Muscle of arm (tissue), 12 donors: ENCODE results near the gene GMDS. TPM values are rescaled to one million over a fixed set of nuclear protein-coding genes. Genes with fewer than 3 reads are reported as not detected.

ENCODE experiments used
- DNase-seq: peaks from one replicate; pipeline ENCODE4 v3.0.0-alpha.2; 2013
- polyA plus RNA-seq, 12 donors: library from polyadenylated mRNA; unstranded; fragments of 120-200 nt; gene quantifications; one replicate each; pipeline ENCODE4 v1.2.1, GENCODE V29; 2013; ENCODE audit not compliant: insufficient read length in 12 of 12

GMDS gene
- polyA plus RNA-seq, 12 donors = 8.6 to 22.6 (median 10.5) TPM; not detected in 1

DNA sequence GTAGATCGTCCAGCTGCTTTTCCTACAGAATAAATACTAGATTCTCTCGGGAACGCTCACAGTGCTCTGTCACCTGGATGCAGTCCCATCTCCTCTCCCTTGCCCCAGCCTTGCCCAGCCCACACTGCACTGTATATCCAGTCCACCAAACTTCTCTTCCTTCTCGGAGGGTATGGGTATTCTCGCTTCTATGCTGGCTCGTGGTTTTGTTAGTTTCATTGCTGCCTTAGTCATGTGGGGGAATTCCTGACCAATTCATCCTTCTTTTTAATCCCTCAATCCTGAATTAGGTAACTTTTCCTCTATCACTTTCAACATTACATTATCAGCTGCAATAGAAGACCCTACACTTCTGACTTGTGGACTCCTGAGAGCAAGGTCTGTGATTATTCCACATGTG lies 252.4 kb downstream of the GMDS start:
- DNase-seq = no peak

- DNase-seq = no peak
Measured at GRCh38 chr6:1991332-1991878, 254.0 kb downstream of the GMDS start.

GRCh38 chr6:1988843-1989242 lies 256.6 kb downstream of the GMDS start:
- no peak for DNase-seq

DNA sequence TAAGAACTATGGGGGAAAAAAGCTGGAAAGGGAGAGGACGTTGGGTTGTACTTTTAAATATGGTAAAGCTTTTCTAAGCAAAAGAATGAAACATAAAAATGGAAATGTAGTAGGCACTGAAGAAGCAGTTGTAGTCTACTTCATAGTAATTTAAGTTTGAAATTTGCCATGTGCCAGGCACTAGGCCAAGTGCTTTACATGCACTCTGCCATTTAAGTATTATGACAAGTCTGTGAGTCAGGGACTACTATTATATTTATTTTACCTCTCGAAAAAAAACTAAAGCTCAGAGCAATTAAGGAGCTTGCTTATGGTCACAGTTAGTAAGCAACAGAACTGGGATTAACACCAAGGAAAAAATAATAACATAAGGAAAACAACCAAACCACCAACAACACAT lies 257.8 kb downstream of the GMDS start:
- no peak for DNase-seq

- DNase-seq = no peak
Measured at GRCh38 chr6:1986454-1987243, 258.8 kb downstream of the GMDS start.

- no peak for DNase-seq
Measured at GRCh38 chr6:1984346-1984994, 260.9 kb downstream of the GMDS start.

GRCh38 chr6:1983850-1984249 lies 261.6 kb downstream of the GMDS start:
- DNase-seq = no peak

- no peak for DNase-seq
Measured at GRCh38 chr6:1972962-1973361, 272.4 kb downstream of the GMDS start.

GRCh38 chr6:1971612-1972011 lies 273.8 kb downstream of the GMDS start:
- DNase-seq = no peak

GRCh38 chr6:1970151-1970561 lies 275.2 kb downstream of the GMDS start:
- no peak for DNase-seq

DNA sequence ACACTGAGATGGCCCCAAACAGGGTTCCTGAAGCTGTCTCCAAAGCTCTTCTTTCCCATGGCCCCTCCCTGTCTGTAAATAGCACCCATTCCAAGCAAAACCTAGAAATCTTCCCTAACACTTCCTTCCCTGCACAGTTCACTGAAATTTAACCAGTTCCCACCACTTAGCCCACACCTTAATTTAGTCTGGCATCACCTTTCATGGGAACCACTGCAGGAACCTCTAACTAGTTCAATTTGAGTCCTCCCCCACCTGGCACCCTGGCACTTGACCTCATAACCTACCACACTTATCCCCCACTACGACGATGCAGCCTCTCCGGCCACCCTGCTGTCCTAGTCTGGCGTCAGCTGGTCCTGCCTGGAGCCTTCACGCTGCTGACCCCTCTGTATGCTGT lies 278.7 kb downstream of the GMDS start:
- DNase-seq = no peak

GRCh38 chr6:1965596-1966224 lies 279.7 kb downstream of the GMDS start:
- DNase-seq = no peak

GRCh38 chr6:1963596-1963995 lies 281.8 kb downstream of the GMDS start:
- no peak for DNase-seq

GRCh38 chr6:1962201-1962600 lies 283.2 kb downstream of the GMDS start:
- DNase-seq = no peak

- DNase-seq = no peak
Measured at GRCh38 chr6:1960486-1961142, 284.8 kb downstream of the GMDS start.

DNA sequence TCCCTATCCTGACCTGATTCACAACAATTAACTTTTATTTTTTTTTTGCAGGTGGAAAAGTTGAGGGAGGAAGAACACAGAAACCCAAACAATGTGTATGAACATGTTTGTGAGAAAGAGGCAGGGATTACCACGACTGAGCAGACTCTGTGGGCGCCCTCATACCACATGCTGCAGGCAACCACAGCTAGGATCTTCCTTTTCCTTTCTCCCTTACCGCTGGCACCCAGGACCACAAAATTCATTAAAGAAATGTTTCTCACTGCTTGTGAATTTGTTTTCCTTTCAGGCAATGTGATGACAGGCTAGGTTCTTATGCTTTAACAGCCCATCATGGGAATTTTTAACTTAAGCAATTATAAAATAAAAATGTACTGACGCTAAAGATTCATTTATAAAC lies 287.1 kb downstream of the GMDS start:
- DNase-seq = no peak

DNA sequence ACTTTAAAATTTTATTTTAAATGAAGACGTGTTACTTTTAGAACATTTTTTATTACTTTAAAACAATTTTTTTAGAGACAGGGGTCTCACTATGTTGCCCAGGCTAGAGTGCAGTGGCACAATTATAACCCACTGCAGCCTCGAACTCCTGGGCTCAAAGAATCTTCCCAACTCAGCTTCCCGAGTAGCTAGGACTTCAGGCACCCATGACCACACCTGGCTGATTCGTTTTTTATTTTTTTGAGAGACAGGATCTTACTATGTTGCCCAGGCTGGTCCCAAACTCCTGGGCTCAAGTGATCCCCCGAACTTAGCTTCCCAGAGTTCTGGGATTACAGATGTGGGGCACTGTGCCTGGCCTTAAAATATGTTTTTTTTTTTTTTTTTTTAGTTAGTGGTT lies 287.7 kb downstream of the GMDS start:
- no peak for DNase-seq

DNA sequence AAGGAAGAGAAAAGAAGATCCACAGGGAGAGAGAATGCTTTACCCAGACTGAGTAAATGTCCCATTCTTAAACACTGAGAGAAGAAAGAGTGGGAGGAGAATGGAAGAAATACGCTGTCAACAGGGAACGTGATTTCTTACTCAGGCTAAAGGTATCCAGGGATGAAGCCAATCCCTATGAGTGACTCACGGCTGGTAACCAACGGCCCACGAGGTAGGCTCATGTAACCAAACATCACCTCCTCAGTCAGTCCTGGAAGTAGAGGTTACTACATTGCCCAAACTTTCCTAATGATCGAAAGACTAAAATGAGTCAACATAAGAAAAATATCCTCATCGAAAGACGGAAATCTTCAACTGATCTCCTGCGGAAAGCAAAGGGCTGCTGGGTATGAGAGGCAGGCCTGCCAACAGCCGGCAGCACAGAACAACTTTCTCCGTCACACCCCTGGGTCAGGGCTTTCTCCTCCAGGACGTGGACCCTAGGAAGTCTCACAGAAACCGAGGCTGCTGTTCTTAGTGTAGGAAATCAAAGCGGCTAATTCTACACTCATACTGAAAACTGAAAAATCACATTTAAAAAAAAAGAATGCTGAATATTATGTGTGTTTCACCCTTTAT lies 292.6 kb downstream of the GMDS start:
- DNase-seq = no peak

GRCh38 chr6:1950631-1951030 lies 294.8 kb downstream of the GMDS start:
- DNase-seq = no peak

- no peak for DNase-seq
Measured at GRCh38 chr6:1949538-1949937, 295.9 kb downstream of the GMDS start.

- no peak for DNase-seq
Measured at GRCh38 chr6:1947922-1948321, 297.5 kb downstream of the GMDS start.

- DNase-seq = no peak
Measured at GRCh38 chr6:1946583-1946982, 298.8 kb downstream of the GMDS start.
